ENCODE results near the gene NPAS2. TPM values are rescaled to one million over a fixed set of nuclear protein-coding genes. Genes with fewer than 3 reads are reported as not detected.

NPAS2 gene
- total and polyA plus RNA-seq, 2 of the 8 experiments (the other 6 are each of a cell fraction or from before 2014, with no cell fraction given), result 1.8 to 1.9 TPM

- no peak overlapping the region for H3K18ac ChIP-seq (ENCODE audit: extremely low read depth, low read length)
- no peak overlapping the region for H3K23ac ChIP-seq (ENCODE audit: insufficient read length)
- H3K4me2 ChIP-seq (ENCODE audit: insufficient read depth in 1 of 2, low read depth in 2 of 2, low read length in 2 of 2), result no peak overlapping the region
- no peak overlapping the region for H3K14ac ChIP-seq (ENCODE audit: insufficient read length)
- H3K27ac ChIP-seq (ENCODE audit: low read depth, low read length), result no peak overlapping the region
- H3K23me2 ChIP-seq (ENCODE audit: low read depth, low read length), result no peaks in the 10 kb centered on the region
- no peaks in the 10 kb centered on the region for H3K79me2 ChIP-seq (ENCODE audit: control insufficient read depth in 1 of 2, insufficient read depth in 2 of 2, low read length in 2 of 2)
- no peak overlapping the region for H3K4me3 ChIP-seq (ENCODE audit: extremely low read depth in 1 of 4, insufficient read depth in 2 of 4, low read depth in 3 of 4, low read length in 4 of 4)
- no peak overlapping the region for H3K9ac ChIP-seq (replicated peaks in 1 of 4; ENCODE audit: extremely low read depth in 1 of 4, low read depth in 3 of 4, low read length in 3 of 4)
- POLR2A ChIA-PET (ENCODE audit: partially characterized antibody), result no interaction called here
- H3K56ac ChIP-seq (replicated peaks; ENCODE audit: insufficient read length, low read depth, low read length), result no peak overlapping the region
- DNase-seq (ENCODE audit: low read depth in 1 of 2, low spot score in 2 of 2), result no peak
- no peak overlapping the region for H4K5ac ChIP-seq (ENCODE audit: insufficient read length, low read depth, low read length)
- H2AK5ac ChIP-seq (ENCODE audit: low read depth, low read length), result no peak overlapping the region
- H3K36me3 ChIP-seq (ENCODE audit: control insufficient read depth in 2 of 4, insufficient read depth in 4 of 4, low read length in 3 of 4), result no peaks in the 10 kb centered on the region
- H2BK5ac ChIP-seq (ENCODE audit: low read depth, low read length), result no peak overlapping the region
- no peaks in the 10 kb centered on the region for H3K9me3 ChIP-seq (ENCODE audit: insufficient read depth in 2 of 2, low read depth in 1 of 2, low read length in 1 of 2)
- no peak overlapping the region for H4K91ac ChIP-seq (replicated peaks; ENCODE audit: insufficient read length, low read length)
- no peaks in the 10 kb centered on the region for H4K20me1 ChIP-seq (replicated peaks in 1 of 2; ENCODE audit: control insufficient read depth in 1 of 2, insufficient read depth in 2 of 2, low read length in 2 of 2)
- no peak overlapping the region for H2BK15ac ChIP-seq (ENCODE audit: low read length)
- H2BK120ac ChIP-seq (replicated peaks; ENCODE audit: low read depth, low read length), result no peak overlapping the region
- CTCF ChIA-PET (ENCODE audit: partially characterized antibody), result interaction anchor here (1.3 to 1.5 kb wide), 3 partner anchors 9 to 206 kb away, joined by 3 to 4 read pairs (median 4); no protein-coding TSS in a partner anchor
- no peak overlapping the region for H2BK20ac ChIP-seq (ENCODE audit: low read length)
- FAIRE-seq, result no peak
- no peaks in the 10 kb centered on the region for H3K79me1 ChIP-seq (ENCODE audit: low read depth, low read length)
- no peak overlapping the region for H3K4ac ChIP-seq (replicated peaks; ENCODE audit: insufficient read length, low read depth, low read length)
- no peak overlapping the region for H2AFZ ChIP-seq (ENCODE audit: low read length)
- H2BK12ac ChIP-seq (ENCODE audit: low read depth, low read length), result no peak overlapping the region
- no peaks in the 10 kb centered on the region for H3K4me1 ChIP-seq (replicated peaks in 1 of 4; ENCODE audit: control insufficient read depth in 3 of 4, insufficient read depth in 4 of 4, low read length in 3 of 4)
- H3K27me3 ChIP-seq (replicated peaks in 1 of 4; ENCODE audit: control insufficient read depth in 3 of 4, extremely low read depth in 1 of 4, insufficient read depth in 3 of 4, low read length in 3 of 4), result no peaks in the 10 kb centered on the region
- H4K8ac ChIP-seq (ENCODE audit: extremely low read depth, insufficient read depth, low read length), result no peak overlapping the region
- no peak for TF ChIP-seq BRCA1 (IDR thresholded peaks at IDR 0.05; ENCODE audit: low read depth, low read length)
- TF ChIP-seq RNF2 (IDR thresholded peaks at IDR 0.05; ENCODE audit: borderline replicate concordance, low read depth, low read length, missing control alignments, poor library complexity, severe bottlenecking), result no peak
- TF ChIP-seq CEBPB (IDR thresholded peaks at IDR 0.05; ENCODE audit: low read depth, low read length), result no peak
- TF ChIP-seq PHF8 (conservative IDR thresholded peaks at IDR 0.05; ENCODE audit: low read depth, low read length), result no peak
- TF ChIP-seq HDAC2 (IDR thresholded peaks at IDR 0.05; ENCODE audit: borderline replicate concordance in 1 of 2, low read depth in 2 of 2, low read length in 2 of 2), result no peak
- TF ChIP-seq CBX8 (IDR thresholded peaks at IDR 0.05; ENCODE audit: borderline replicate concordance, low read depth, low read length), result no peak
- no peak for TF ChIP-seq TBP (IDR thresholded peaks at IDR 0.05; ENCODE audit: low read depth, low read length)
- no peak for TF ChIP-seq ASH2L (IDR thresholded peaks at IDR 0.05; ENCODE audit: low read length)
- TF ChIP-seq HDAC6 (IDR thresholded peaks at IDR 0.05; ENCODE audit: low read depth, low read length), result no peak
- TF ChIP-seq ATF2 (IDR thresholded peaks at IDR 0.05; ENCODE audit: low read length), result no peak
- no peak for TF ChIP-seq SAP30 (IDR thresholded peaks at IDR 0.05; ENCODE audit: insufficient read depth, insufficient replicate concordance, low read length)
- TF ChIP-seq CREB1 (IDR thresholded peaks at IDR 0.05), result no peak
- TF ChIP-seq RXRA (IDR thresholded peaks at IDR 0.05; ENCODE audit: insufficient read depth, low read depth, low read length), result no peak
Measured at GRCh38 chr2:100776445-100776844, 43.5 kb upstream of the NPAS2 start.

All from H1 (cell line).